HG03139 (cell line): ENCODE measurements around the gene SLAIN2.

Experiments used
- ATAC-seq: cut with Tn5 transposase; IDR thresholded peaks from one replicate; pipeline ENCODE4 v1.9.1; 2021; ENCODE audit not compliant: unreplicated experiment

The SLAIN2 gene

DNA sequence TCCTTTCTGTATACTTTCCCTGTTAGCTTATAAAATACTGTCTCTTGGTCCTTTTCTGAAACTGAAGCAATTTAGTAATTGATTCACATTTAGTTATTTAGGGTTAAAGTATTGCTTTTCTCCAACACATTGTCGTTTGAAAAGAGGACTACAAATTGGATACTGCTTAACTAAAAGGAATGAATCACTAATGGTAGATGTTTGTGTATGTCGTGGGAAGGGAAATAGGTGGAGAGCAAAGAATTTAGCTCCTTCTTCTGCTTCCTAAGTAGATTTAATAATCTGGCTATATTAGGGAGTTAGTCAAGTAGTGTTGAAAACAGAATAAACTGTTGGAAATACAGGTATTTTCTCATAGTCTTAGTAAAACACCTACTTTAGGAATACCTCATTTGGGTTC, 27.9 kb downstream of the SLAIN2 start:
- no peak for ATAC-seq

DNA sequence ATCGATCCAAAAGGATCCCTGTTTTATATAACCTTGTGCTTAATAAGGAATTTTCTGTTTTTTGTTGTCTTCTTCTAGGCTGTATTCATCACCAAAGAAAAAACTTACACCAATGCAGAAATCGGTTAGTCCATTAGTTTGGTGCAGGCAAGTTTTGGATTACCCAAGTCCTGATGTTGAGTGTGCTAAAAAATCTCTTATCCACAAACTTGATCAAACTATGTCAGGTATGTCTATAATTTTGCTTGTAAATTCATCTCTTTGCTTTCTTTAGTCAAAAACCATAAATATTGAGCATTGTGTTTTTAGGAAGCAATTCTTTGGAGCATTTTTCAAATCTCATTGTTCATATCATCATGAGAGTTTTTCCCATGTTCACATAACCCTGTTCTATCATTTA, 28.4 kb downstream of the SLAIN2 start:
- no peak for ATAC-seq

DNA sequence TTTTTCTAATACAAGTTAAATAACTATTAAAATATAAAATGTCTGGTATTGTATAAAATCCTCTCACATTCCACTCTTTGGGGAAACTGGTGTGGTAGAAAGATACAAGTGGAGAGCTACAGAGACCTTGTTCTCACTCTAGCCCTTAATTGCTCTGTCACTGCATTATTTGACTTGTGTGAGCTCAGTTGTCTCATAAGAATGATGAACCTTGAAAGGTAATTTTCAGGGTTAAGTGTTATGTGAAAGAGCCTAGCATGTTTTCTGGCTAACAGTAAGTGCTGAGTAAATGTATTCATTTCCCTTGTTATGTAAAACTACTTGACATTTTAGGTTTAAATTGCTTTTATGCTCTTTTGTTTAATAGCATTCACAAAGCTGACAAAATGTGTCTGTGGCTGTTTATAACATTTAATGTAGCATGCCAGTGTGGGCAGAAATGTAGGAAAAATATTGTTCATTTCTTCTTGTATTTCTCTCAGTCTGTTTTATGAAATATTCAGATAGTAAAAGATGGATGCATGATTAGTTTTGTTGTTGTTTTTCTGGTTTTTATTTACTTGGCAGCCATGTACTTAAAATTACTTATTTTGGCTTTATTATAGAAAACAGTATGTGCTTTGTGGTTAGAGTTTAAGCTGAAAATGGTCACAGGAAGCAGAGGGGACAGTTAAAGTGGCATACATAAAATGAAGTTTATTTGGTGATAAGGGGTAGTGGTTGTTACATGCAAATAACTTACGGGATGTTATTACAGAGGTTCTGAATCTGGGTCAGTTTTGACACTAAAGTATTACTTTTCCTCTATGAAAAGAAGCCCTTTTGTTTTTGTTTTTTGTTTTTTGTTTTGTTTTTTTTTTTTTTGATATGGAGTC, 29.2 kb downstream of the SLAIN2 start:
- ATAC-seq, result no peak

DNA sequence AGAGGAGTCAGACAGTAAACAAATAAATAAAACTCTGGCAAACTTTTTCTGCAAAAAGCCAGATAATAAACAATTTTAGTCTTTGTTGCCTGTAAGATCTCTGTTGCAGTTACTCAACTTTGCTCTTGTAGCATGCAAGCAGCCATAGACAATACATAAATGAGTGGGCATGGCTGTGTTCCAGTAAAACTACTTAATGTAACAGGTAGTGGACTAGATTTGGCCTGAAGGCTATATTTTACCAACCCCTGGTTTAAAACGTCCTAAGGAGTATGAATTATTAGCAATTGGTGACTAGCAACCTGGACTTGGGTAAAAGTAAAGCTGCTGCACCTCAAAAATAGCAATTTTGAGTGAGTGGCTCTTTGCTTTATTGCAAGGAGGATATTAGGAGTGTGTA, 30.9 kb downstream of the SLAIN2 start:
- no peak for ATAC-seq

DNA sequence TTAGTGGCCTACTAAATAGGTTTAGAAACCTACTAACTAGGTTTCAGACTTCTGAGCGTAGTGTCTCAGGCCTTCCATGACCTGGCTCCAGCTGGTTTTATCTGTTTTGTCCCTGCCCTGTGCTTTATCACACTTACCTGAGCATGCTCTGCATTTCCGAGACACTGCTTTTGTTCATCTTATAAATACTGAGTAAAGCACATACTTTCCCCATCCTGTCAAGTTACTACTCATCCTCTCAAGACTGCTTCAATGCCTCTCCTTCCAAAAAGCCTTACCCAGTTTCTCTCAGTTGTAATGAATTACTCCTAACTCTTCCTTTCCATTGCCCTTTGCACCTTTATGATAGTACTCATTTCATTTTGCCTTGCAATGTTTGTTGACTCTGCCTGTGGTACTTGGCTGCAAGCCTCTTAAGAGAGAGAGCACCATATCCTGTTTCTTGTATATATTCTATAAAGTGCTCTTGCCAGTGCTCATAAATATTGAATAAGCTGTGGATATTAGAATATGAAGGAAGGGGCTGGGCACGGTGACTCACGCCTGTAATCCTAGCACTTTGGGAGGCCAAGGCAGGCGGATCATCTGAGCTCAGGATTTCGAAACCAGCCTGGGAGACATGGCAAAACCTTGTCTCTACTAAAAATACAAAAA, 34.4 kb downstream of the SLAIN2 start:
- ATAC-seq, result no peak

DNA sequence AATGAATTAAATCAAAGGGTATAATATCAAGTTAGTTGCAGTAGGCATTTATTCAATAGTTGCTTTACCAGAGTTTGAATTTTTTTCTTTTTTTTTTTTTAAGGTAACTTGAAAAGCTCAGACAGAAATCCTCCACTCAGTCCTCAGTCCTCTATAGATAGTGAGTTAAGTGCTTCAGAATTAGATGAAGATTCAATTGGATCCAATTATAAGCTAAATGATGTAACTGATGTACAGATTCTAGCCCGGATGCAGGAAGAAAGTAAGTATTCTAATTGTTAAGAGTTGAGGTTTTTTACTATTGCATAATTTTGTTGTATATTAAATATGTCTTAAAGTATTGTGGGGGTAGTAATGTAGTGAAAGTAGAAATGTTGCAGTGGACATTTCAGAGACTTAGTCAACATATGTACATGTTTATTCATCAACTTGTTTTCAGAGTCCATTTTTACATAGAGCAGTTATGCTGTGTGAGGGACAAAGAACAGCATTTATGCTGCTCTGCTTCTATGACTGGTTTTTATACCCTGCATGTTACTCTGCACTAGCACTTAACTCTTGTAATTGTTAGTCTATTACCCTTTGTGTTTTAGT, 38.4 kb downstream of the SLAIN2 start:
- no peak for ATAC-seq

DNA sequence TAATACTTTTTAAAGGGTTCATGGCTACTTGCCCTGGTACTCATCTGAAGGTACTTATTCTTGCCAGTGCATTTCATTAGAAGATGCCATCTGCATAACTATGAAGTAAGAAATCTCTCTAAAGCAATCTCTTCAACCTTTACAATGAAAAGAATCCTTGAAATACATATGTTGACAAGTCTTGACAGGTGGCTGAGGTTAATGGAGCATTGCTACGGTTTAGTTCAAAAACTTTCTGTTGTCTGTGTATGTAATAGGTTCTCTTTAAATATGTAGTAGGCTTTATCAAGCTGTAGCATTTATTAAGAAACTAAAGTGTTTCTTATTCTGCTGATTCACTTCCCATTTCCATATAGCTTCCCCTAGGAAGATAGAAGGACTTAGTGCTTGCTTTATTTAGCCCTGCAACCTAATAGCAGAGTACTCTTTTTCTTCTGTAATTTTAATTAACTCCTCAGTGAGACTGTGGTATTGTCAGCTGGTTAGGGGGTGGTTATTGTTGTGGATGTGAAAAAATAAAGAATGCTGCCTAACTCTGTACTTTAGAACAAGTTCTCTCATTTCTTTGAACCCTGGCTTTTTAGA, 39.3 kb downstream of the SLAIN2 start:
- ATAC-seq, result no peak

DNA sequence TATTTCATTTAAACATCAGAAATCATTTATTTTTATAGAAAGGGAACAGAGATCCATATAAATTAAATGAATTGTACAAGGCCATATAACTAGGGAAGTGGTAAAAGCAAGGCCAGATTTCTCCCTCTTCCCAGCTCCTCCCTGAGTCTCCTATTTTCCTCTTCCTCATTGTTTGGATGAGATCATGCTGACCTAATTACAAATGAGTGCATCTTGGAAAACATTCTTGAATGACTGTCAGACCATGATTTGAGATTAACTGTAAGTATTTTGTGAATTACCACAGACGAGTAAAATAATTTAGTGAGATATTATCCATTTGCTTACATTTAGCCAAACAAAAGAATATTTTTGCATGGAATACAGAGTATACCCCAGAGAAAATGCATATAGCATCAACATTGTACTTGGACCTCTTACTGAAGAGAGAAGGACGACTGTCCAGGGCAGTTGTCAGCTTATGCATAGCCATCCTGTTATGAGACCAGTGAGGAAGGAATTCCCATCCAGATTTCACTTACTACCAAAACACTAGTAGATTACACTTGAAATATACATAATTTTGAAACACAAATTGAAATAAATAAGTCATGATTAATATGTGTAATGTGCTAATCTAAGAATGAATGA, 47.3 kb downstream of the SLAIN2 start:
- no peak for ATAC-seq

DNA sequence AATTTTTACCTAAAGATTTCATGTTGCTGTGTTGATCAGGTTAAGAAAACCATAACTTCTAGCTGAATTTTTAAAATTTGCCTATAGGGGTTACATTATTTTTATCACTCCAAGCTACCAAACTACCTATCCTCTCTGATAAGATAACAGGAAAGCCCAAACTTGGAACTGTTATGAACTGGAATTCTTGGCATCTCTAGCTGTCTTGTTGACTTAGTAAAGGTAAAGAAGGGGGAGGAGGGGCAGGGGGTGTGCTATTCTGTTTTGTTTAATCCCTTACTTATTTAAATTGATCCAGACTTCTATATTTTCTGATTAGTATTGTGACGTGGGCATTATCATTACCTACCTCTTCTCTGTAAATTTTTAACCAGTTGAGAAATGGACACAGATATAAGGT, 54.7 kb downstream of the SLAIN2 start:
- no peak for ATAC-seq

DNA sequence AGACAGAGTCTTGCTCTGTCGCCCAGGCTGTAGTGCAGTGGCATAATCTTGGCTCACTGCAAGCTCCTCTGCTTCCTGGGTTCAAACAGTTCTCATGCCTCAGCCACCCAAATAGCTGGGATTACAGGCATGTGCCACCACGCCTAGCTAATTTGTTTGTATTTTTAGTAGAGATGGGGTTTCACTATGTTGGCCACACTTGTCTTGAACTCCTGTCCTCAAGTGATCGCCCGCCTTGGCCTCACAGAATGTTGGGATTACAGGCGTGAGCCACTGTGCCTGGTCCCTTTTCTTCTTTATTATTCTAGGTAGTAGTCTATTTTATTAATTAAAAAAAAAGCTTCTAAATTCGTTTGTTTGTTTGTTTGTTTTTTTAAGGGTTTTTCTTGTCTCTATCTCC, 59.1 kb downstream of the SLAIN2 start:
- ATAC-seq, result no peak

DNA sequence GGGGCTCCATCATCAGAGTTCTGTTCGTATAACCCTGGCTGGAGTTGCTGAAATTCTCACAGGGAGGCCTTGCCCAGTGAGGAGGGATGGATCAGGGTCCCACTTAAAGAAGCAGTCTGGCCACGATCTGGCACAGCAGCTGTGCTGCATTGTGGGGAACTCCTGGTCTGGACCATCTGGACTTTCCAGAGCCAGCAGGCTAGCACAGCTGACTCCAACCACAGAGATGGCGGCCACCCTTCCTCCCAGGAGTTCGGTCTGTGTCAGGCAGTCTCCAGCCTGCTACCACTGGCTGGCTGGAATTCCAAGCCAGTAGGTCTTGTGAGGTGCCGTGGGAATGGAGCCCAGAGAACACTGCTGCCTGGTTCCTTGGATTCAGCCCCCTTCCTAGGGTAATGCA, 62.0 kb downstream of the SLAIN2 start:
- ATAC-seq, result no peak

DNA sequence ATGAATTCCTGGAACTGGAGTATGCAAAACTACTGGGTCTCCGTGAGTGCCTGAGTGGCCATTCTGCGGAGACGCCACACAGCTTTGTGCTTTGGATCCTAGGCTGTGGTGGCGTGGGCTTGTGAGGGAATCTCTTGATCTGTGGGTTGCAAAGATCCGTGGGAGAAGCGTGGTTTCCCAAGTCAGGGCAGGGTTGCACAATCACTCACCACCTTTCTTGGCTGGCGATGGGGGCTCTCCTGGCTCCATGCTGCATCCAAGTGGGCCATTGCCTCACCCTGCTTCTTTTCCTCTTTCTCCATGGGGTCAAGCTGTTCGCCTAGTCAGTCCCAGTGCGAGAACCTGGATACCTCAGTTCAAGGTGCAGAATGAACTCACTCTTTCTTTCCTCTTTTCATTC, 62.5 kb downstream of the SLAIN2 start:
- ATAC-seq, result no peak

DNA sequence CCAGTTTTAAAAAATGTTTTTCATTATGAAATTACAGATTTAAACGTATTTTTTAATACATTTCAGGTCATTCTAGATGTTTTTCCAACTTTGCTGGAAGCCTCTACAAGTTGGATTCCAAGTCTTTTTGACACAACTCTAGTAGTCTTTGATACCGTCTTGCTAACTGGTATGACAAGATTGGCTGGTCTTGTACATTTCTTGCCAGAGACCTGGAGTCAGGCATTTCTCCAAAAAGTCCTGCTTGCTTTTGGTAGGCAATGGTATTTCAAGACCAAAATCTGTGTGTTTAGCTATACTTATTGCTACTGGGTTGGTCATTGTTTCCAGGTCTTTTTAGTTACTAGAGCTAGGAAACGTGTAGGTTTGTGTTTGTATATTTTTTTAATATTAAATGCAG, 64.6 kb downstream of the SLAIN2 start:
- ATAC-seq, result no peak

DNA sequence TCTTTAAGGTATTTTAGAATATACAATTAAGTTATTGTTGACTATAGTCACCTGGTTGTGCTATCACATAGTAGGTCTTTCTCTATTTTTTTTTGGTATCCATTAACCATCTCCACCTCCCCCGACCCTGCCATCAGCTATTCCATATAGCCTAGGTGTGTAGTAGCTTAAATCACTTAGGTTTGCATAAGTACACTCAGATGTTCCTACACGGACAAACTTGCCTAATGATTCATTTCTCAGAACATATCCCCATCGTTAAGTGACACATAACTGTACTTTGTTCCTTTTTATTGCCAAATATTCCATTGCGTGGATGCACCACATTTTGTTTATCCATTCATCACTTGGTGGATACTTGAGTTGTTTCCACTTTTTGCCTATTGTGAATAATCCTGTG, 67.9 kb downstream of the SLAIN2 start:
- ATAC-seq, result no peak

DNA sequence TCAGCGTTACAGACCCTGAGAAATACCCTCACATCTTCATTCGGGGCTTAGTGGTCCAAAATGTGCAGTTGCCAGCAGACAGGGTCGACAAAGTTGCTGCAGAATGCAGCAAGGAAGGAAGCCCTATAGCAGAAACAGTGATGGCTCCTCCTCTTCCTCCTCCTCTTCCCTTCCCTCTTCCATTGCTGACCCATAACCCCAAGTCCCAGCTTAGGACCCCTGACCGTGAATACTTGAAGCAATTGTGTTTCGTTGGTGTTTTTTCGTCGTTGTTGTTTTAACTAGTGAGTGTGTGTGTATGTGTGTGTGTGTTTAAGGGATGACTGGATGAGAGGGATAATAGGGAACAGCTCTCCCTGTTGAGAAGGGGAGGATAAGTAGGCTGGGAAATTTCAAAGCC, 69.5 kb downstream of the SLAIN2 start:
- no peak for ATAC-seq

DNA sequence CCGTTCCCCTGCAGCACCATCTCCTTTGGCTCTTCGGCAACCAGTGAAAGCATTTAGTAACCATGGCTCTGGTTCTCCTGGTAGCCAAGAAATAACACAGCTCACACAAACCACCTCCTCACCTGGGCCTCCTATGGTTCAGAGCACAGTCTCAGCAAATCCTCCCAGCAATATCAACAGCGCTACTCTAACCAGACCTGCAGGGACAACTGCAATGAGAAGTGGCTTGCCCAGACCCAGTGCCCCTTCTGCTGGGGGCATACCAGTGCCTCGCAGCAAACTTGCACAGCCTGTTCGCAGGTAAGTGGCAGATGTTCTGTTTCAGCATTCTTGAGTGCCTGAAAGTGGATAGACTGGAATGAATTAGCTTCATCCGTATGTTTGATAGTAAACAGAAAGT, 78.8 kb downstream of the SLAIN2 start:
- ATAC-seq, result no peak

DNA sequence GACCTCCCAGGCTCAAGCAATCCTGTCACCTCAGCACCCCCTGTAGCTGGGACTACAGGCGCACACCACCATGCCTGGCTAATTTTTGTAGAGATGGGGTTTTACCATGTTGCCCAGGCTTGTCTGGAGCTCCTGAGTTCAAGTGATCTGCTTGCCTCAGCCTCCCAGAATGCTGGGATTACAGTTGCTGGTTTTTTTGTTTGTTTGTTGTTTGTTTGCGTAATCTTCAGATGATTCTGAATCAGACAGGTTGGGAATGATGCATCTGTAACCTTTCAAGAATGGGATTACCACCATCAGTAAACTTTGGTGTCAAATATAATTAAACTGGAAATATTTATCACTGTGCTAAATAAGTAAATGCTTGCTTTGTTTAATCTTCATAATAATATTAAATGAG, 79.8 kb downstream of the SLAIN2 start:
- ATAC-seq, result no peak

DNA sequence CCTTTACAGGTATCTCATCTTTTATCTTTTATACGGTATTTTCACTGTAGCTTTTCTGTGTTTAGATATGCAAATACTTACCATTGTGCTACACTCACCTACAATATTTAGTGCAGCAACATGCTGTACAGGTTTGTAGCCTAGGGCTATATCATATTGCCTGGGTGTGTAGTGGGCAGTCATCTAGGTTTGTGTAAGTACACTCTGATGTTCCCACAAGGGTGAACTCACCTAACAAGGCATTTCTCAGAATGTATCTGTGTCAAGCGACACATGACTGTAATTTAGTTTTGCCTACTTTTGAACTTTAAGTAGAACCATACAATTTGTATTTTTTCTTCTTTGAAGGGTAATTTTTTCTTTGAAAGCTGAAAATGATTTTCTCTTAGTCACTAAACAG, 87.6 kb downstream of the SLAIN2 start:
- no peak for ATAC-seq

DNA sequence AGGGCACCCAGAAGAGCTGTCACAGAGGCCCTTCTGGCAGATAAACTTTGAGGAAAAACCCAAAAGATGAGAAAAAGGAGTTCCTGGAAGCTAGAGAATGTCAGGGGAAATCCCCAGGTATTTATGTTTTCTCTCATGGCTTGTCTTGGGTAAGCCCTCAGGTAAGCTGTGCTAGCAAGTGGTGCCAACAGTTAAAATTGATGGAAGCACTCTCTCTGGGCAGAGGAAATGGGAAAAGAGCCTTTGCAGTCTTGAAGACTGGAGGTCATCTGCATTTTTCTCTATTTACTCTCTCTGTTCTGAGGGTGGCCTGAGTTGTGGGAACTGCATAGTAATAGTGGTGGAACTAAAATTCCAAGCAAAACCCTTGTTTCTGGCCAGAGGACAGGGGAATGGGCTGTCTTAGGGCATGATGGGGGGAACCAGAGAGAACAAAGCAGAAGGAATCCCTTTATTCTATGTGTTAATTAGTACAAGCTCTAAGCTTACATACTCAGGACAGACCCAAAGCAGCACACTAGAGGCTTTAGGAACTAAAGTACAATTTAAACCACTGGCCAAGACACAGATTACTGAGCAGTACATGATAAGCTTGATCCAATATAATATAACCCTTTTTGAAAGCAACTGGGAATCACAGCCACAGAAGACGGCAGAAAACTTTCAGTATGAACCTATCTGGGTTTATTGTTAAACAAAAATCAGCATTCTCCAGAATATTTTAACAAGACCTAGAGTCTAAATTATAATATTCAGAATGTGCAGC, 88.6 kb downstream of the SLAIN2 start:
- ATAC-seq, result no peak

DNA sequence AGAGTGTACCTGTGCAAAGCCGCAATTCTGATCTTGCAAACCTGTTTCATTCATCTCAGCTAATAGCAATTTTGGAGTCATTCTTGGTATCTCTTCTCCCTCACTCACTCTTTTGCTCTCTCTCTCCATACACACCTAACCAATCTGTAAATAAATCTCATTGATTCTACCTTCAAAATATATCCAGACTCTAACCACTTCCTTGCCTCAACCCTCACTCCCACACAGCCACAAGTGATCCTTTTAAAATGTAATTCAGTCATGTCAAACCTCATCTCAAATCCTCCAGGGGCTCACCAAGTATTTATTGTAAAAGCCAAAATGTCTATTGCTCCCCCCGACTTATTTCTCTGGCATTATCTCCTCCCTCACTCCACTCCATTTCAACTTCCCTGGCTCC, 90.1 kb downstream of the SLAIN2 start:
- no peak for ATAC-seq

DNA sequence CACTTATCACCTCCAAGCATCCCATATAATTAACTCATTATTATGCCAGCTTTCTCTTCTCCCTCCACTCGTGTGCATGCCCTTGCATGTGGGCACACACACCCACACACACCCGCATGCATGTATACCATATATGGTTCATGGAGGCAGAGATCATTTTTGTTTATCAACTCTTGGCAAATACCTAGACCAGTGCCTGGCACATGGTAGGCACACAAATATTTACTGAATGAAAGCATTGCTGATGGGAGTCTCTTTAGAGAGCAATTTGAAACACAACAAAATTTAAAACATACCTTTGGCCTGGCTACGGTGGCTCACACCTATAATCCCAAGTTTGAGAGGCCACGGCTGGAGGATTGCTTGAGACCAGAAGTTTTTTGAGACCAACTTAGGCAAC, 90.7 kb downstream of the SLAIN2 start:
- ATAC-seq, result no peak
